B cell (primary cell): Measurements from ENCODE around the gene COL26A1.

Source experiments
- EZH2 ChIP-seq: IDR thresholded peaks from 2 replicates; pipeline ENCODE4 v1.6.1; 2012; ENCODE audit warnings: borderline replicate concordance, low read depth, mild to moderate bottlenecking, moderate library complexity, low read length; ENCODE audit not compliant: insufficient read depth, poor library complexity, severe bottlenecking
- TF ChIP-seq, protein P1 (sequence below): fragments of 200-600 bp; IDR thresholded peaks from one replicate; pipeline ENCODE4 v1.8.0; 2022; ENCODE audit warnings: antibody characterized with exemption, mild to moderate bottlenecking

GRCh38 chr7:101393865-101394264 is 31.2 kb downstream of the COL26A1 start:
- TF ChIP-seq, protein P1, sequence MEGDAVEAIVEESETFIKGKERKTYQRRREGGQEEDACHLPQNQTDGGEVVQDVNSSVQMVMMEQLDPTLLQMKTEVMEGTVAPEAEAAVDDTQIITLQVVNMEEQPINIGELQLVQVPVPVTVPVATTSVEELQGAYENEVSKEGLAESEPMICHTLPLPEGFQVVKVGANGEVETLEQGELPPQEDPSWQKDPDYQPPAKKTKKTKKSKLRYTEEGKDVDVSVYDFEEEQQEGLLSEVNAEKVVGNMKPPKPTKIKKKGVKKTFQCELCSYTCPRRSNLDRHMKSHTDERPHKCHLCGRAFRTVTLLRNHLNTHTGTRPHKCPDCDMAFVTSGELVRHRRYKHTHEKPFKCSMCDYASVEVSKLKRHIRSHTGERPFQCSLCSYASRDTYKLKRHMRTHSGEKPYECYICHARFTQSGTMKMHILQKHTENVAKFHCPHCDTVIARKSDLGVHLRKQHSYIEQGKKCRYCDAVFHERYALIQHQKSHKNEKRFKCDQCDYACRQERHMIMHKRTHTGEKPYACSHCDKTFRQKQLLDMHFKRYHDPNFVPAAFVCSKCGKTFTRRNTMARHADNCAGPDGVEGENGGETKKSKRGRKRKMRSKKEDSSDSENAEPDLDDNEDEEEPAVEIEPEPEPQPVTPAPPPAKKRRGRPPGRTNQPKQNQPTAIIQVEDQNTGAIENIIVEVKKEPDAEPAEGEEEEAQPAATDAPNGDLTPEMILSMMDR = no peak
- TF ChIP-seq EZH2 = no peak
